Stimulated activated naive CD4-positive, alpha-beta T cell (primary cell): ENCODE data around the gene MTMR12.

ENCODE experiments used
- DNase-seq, 6 experiments: peaks; one replicate each; lab custom pipeline; 2025; lab: John Stamatoyannopoulos, UW

MTMR12 gene

DNA sequence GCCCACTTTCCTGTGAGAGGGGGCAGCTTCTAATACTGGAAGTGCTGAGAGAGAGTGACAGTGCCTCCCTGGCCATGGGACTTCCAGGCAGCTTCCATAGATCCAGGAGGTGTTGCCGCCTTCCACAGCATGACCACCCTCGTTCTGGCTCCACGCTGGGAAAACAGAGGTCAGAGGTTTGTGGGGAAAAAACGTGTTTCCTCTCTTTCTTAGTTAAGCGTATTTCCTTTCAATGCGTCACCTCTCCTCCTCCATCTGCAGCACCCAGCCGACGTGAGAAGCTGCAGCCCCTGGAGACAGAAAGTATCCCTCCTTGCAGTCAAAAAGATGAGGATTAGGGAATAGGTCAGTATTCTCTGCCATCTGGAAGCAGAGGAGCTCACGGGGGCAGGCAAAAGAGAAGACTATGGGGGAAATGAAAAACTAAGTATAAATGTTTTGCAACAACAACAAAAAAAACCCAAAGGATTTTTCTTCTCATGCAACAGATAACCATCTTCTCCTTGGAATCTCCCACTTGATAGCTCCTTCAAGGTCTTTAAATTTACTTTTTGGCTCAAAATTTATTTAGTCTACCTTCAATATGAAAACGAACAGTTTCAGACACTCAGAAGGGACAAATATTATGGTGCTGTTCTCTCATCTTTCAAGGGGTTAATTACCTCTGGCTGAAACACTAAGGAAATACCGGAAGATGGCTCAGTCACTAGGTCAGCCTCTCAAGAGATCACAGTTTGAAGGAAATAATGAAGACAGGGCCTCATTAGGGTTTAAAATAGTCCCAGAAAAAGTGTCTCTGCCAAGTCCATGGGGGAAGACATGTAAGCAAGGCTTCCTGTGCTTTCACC, 38.0 kb downstream of the MTMR12 start:
- no peak for DNase-seq

DNA sequence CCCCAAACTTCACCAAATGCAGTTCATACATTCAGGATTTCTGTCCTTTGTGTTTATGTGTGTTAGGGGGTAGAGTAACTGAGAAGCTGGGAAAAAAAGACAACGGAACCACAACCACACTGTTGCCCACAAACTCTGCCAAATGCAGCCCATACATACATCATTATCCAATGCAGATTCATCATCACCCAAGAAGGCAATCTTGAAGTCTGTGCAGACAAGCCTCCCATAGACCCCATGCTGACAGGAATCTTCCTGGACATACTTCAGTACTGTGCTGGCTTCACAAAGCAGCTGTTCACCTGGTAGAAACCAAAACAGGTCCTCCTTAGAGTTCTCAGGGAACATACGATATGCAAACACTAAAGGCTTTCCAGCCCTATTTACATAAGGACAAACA, 38.9 kb downstream of the MTMR12 start:
- no peak for DNase-seq

DNA sequence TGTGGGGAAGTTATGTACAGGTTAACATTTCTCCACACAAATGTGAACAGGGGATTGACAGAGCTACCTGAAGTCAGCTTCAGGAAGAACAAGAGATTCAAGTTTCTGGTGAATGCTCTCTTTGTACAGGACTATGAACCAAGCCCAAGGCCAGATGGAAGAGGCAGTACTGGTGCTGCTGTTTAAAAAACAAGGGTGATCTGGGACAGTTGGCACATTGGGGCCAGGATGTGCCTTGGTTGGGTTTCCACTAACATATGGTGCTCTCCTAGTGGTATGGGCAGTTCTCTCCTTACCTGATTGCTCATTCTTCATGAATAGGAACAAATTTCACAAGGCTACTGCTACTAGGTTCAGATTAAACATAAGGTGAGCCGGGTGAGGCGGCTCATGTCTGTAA, 40.0 kb downstream of the MTMR12 start:
- no peak for DNase-seq

GRCh38 chr5:32270946-32271345, 41.8 kb downstream of the MTMR12 start:
- DNase-seq: no peak

DNA sequence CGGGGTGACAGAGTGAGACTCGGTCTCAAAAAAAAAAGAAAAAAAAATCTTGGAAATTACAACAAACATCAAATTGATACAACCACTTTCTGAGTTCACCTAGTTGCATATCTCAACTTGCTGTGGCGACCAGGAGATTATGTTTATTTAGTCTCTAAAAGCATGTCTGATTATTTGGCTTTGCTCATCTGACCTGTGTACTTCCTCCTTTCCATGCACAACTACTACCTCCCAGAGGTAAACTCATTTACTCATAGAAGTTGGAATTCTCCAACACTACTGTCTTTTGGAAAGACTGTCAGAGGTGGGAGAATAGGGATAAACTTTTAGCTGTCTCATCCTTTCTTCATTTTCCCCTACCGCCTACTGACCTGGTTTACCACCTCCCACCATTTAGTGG, 42.6 kb downstream of the MTMR12 start:
- DNase-seq: no peak

DNA sequence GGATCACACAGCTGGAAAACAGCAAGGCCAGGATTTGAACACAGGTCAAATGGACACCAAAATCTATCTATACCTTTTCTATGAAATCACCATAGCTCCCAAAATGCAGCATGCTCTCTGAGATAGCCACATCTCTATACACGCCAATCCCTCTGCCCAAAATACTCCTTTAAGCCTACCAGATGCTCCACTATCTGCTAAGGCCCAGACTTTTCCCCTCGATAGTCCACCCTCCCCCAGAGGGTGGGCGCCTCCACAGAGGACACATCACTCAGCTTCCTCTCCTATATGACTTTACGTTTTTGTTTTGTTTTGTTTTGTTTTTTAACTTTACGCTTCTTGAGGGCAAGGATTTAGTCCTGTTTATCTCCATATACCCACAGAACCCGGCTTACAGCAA, 46.8 kb downstream of the MTMR12 start:
- DNase-seq: no peak

DNA sequence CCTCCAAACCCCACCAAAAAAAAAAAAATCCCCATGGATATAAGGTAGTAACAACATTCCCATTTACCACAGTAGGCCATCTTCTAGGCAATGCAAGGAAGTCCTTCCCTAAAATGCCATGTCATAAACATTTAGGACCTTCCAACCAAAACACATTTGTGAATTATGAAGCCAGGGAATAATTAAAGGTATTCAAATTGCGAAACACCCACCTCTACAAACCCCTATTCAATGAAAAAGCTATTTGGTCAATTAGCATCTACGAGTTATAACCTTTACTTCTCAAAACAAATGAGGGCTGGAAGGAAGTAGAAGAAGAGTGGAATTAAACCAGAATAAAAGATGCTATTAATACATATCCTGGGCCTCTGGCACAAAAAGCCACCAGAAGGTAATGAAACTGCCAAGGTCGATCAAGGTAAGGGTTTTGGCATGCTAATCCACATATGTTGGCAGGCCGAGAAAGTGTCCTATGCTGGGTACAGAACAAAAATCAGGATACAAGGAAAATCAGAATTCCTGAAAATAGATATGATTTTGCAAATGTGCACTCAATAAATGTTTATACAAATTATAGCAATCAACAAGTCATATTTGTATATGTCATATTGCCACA, 47.7 kb downstream of the MTMR12 start:
- DNase-seq: no peak

DNA sequence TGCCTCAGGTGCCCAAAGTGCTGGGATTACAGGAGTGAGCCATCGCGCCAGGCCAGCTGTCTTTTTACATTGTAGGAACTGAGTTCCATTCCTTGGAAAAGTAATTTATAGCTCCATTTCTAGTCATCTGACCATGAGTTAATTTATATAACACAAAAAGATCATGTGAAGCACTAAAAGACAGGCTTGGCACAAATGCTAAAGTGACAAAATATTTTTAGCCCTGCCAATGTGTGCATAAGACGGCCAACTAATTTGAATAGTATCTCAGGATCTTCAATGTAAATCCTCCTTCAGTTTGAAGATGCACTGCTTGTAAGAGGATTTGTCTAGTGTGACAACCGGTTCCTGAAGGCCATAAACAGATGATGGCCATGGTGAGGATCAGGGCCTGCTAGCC, 49.1 kb downstream of the MTMR12 start:
- DNase-seq: no peak

DNA sequence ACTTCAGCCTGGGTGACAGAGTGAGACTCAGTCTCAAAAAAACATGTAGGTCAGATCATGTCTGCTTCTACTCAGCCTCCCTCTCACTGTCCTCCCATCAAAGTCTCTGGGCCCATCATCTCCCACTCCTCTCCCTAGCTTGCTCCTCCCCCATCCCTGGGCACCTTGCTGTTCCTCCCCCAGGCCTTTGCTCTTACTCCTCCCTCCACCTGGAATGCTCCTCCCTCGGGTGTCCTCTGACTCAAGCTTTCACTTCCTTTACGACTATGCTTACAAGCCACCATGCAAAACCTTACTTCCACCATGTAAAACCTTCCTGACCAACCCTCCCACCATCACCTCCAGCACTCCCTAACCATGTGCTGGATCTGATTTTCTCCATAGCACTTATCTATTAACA, 51.5 kb downstream of the MTMR12 start:
- DNase-seq: no peak

- no peak for DNase-seq
Measured at GRCh38 chr5:32259033-32259432, 53.7 kb downstream of the MTMR12 start.

GRCh38 chr5:32258424-32258823, 54.3 kb downstream of the MTMR12 start:
- no peak for DNase-seq

GRCh38 chr5:32255540-32255900, 57.2 kb downstream of the MTMR12 start:
- DNase-seq: no peak

DNA sequence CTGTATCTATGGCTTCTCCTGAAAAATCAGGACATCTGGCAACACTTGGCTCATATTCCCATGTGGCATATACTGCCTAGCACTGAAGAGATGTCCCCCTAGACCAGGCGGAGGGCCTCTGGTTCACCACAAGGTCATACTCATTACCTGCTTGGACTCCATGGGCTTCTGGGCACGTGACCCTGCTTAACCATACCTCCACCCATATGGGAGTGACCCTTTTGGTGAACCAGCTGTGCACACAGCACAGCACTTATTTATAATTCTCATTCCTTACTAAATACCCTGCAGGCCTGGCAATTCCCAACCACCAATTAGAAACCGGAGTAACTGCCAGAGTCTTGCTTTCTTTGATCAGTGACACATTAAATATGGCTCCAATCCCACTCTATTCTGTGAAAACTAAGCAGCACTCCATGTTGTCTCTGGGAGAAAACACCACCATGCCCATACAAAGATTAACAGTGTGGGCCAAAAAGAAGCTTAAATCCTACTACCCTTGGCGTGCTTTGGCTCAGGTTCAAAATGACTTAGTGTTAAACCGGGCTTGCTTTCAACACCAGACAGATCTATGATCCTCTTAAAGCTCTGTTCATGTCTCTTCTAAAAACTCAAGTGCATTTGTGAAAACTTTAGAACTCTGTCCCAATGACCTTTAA, 57.7 kb downstream of the MTMR12 start:
- no peak for DNase-seq

- no peak for DNase-seq
Measured at GRCh38 chr5:32251871-32252458, 60.8 kb downstream of the MTMR12 start.

DNA sequence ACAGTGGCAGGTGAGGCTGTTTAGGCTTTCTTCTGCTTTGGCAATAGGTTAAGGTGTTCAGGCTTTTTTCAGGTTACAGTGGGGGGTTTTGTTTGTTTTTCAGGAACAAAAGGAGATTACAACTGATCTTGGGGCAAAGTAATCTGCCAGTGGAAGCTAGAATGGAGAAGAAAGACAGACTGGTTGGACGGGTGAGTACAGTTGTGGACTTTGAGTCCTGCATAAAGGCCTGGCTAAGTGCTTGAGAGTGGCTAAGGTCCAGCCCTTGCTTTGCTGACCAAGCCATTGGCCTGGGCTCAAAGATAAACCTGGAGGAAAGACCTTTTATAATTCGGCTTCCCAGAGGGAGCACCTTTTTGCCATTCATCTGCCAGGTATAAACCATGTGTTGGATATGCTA, 63.1 kb downstream of the MTMR12 start:
- no peak for DNase-seq

GRCh38 chr5:32245742-32246141, 67.0 kb downstream of the MTMR12 start:
- DNase-seq: no peak

GRCh38 chr5:32244017-32244416, 68.7 kb downstream of the MTMR12 start:
- no peak for DNase-seq

DNA sequence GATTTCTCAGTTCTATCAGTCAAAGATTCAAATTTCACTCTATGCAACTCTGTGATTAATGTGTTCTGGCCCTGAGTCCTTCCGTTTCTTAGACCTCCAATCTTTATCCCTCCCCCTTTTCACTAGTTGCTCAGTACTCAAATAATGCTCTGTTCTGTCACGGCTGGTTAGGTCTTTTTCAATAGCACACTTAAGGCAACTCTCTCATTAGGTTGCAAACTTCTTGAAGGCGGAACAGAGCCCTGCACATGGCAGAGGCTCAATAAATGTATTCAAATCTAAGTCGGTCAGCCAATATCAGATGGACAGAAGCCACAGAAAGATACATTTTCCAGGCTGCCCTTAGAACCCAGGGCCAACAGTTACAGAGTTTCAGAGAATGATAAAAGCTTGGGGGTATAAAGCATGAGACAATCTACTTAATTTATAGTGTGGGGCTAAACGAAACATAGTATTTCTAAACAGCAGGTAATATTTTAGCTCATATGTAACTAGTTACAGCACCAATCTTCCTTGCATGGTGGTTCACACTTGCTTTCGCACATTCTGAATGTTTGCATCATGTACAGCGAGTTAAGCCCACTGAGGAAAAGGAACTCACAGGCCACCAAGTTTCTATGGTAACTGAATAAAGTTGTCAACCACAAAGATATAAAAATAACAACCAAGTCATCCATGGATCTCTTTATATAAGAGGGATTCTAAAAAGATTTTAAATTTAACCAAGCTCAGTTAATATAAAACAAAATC, 71.5 kb downstream of the MTMR12 start:
- no peak for DNase-seq

GRCh38 chr5:32239385-32239784, 73.4 kb downstream of the MTMR12 start:
- DNase-seq: no peak

GRCh38 chr5:32233696-32234447, 78.9 kb downstream of the MTMR12 start:
- no peak for DNase-seq

DNA sequence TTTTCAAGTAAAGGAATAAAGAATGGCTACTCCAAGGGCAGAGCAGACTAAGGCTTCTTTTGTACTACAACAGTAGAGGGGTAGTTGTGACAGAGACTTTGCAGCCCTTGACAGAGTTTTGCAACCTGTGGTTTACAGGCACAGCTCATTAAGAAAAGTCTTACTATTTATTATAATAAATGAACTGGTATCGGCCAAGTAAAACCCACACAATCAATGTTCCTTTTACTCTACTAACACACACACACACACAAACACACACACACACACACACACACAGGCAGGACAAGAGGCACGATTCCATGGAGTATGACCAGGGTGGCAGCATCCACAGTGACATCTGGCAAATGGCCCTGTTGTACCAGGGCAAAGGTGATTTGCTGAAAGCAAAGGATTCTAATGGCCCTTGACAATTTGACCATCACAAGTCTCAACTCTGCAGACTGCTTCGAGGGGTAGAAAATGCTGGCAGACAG, 79.5 kb downstream of the MTMR12 start:
- DNase-seq: no peak
